Fibroblast of the aortic adventitia (primary cell): ENCODE measurements around the gene MYH13. TPM values are rescaled to one million over a fixed set of nuclear protein-coding genes. Genes with fewer than 3 reads are reported as not detected.

Experiments
- DNase-seq: peaks from one replicate; pipeline ENCODE4 v3.0.0-alpha.2; 2010; ENCODE audit warnings: low read depth
- H3K4me3 ChIP-seq: 2 replicates; pipeline ENCODE4 v1.5.1; 2011; ENCODE audit warnings: low read depth, mild to moderate bottlenecking, control low read depth, low read length, moderate library complexity
- CTCF ChIP-seq: IDR thresholded peaks from 2 replicates; pipeline ENCODE4 v1.5.1; 2011; ENCODE audit warnings: mild to moderate bottlenecking, low read length, control low read depth, inconsistent platforms; ENCODE audit not compliant: insufficient read depth
- total RNA-seq: library from RNA; depleted of rRNA; stranded (reverse); fragments of >200 nt; gene quantifications from 2 replicates; pipeline ENCODE4 v1.2.3, GENCODE V29; 2012; ENCODE audit warnings: low replicate concordance

The MYH13 gene
- total RNA-seq, 1 donor: not detected

- no peak overlapping the region for H3K4me3 ChIP-seq
These were observed 8.0 kb upstream of the MYH13 start for GRCh38 chr17:10380631-10381408.

GRCh38 chr17:10370016-10370608, 2.7 kb downstream of the MYH13 start:
- no peak for TF ChIP-seq CTCF
- no peak for DNase-seq
- no peak overlapping the region for H3K4me3 ChIP-seq

More at GRCh38 chr17:10380631-10381408, 8.0 kb upstream of the MYH13 start:
- TF ChIP-seq CTCF: no peak
- peak; percentile 44 for DNase-seq

GRCh38 chr17:10369239-10369638, 3.6 kb downstream of the MYH13 start:
- no peak for TF ChIP-seq CTCF
- no peak overlapping the region for H3K4me3 ChIP-seq
- DNase-seq: no peak

GRCh38 chr17:10368561-10368960, 4.2 kb downstream of the MYH13 start:
- no peak for TF ChIP-seq CTCF
- DNase-seq: no peak

GRCh38 chr17:10360578-10360977, 12.2 kb downstream of the MYH13 start:
- no peak for DNase-seq
- TF ChIP-seq CTCF: no peak
- H3K4me3 ChIP-seq: no peak overlapping the region

More at GRCh38 chr17:10368561-10368960, 4.2 kb downstream of the MYH13 start:
- no peak overlapping the region for H3K4me3 ChIP-seq

- H3K4me3 ChIP-seq: no peak overlapping the region
- DNase-seq: no peak
- TF ChIP-seq CTCF: peak; percentile 32
These were observed 15.0 kb downstream of the MYH13 start for GRCh38 chr17:10357768-10358167.
